K562 (cell line): Measurements from ENCODE around the gene RAP2C. TPM values are rescaled to one million over a fixed set of nuclear protein-coding genes. Genes with fewer than 3 reads are reported as not detected.

ENCODE experiments used
- ATF6 ChIP-seq: sonication (generic); formaldehyde crosslinking; IDR thresholded peaks from 2 replicates; pipeline ENCODE4 v1.4.0; 2020; ENCODE audit warnings: mild to moderate bottlenecking, missing genetic modification reagents
- BCLAF1 ChIP-seq, 2 experiments: fragments of 450-650 bp in 1 of 2; IDR thresholded peaks; 2 replicates each; pipeline ENCODE4 v1.6.1; 2011 to 2017; ENCODE audit warnings: low read depth in 2 of 2, antibody characterized with exemption in 1 of 2, borderline replicate concordance in 1 of 2, low read length in 1 of 2, mild to moderate bottlenecking in 1 of 2, mixed read lengths in 1 of 2; ENCODE audit not compliant: control insufficient read depth in 1 of 2
- DIDO1 ChIP-seq: fragments of 450-650 bp; IDR thresholded peaks from 2 replicates; pipeline ENCODE4 v1.6.1; 2016; ENCODE audit warnings: low read depth, missing biosample characterization, missing genetic modification characterization
- E2F3 ChIP-seq: fragments of 250-450 bp; sonication (Bioruptor Pico); IDR thresholded peaks from 2 replicates; pipeline ENCODE4 v1.4.0; 2020; ENCODE audit warnings: mild to moderate bottlenecking
- HSF4 ChIP-seq: fragments of 250-450 bp; sonication (Bioruptor Pico); IDR thresholded peaks from 2 replicates; pipeline ENCODE4 v2.1.2; 2022; ENCODE audit warnings: mild to moderate bottlenecking, moderate library complexity, borderline replicate concordance
- KLF1 ChIP-seq: fragments of 450-650 bp; IDR thresholded peaks from 2 replicates; pipeline ENCODE4 v1.6.1; 2016; ENCODE audit warnings: missing genetic modification characterization, missing compliant biosample characterization
- NRF1 ChIP-seq, 2 experiments: fragments of 450-650 bp; IDR thresholded peaks in 1 of 2; conservative IDR thresholded peaks in 1 of 2; 2 replicates each; pipeline ENCODE4 v1.6.1; 2014; ENCODE audit warnings: mild to moderate bottlenecking in 2 of 2
- PCBP1 ChIP-seq: fragments of 200-400 bp; formaldehyde crosslinking; IDR thresholded peaks from 2 replicates; pipeline ENCODE4 v1.6.1; 2018; ENCODE audit warnings: mild to moderate bottlenecking, low read depth, low read length; ENCODE audit not compliant: poor library complexity, severe bottlenecking
- PKNOX1 ChIP-seq: fragments of 450-650 bp; IDR thresholded peaks from 2 replicates; pipeline ENCODE4 v1.6.1; 2016
- PRDM10 ChIP-seq: fragments of 450-650 bp; IDR thresholded peaks from 2 replicates; pipeline ENCODE4 v1.6.1; 2018; ENCODE audit not compliant: partially characterized antibody
- ZBTB5 ChIP-seq: fragments of 450-650 bp; IDR thresholded peaks from 2 replicates; pipeline ENCODE4 v1.6.1; 2017; ENCODE audit warnings: antibody characterized with exemption
- ZC3H4 ChIP-seq: sonication (generic); formaldehyde crosslinking; IDR thresholded peaks from 2 replicates; pipeline ENCODE4 v1.9.0; 2021; ENCODE audit warnings: missing genetic modification reagents, borderline replicate concordance
- ZFP30 ChIP-seq: fragments of 250-450 bp; sonication (Bioruptor Pico); IDR thresholded peaks from 2 replicates; pipeline ENCODE4 v1.8.0; 2022; ENCODE audit warnings: moderate library complexity, mild to moderate bottlenecking, inconsistent platforms, borderline replicate concordance
- polyA plus RNA-seq, 8 experiments: library from polyadenylated mRNA; depleted of rRNA in 4 of 8; stranded (reverse) in 5 of 8; unstranded in 3 of 8; fragments of >200 nt; fragmentation: Nextera tagmentation in 2 of 8; fragmentation: Illumina TruSeq in 1 of 8; extraction: Ambion mirVana in 2 of 8; extraction: Trizol in 1 of 8; gene quantifications; 2 replicates each; pipeline versions ENCODE4 v1.2.1 to v1.2.3, GENCODE V29; 2011 to 2014; ENCODE audit warnings: inconsistent platforms in 1 of 8, missing spikeins in 1 of 8
- total RNA-seq, 7 experiments: library from RNA; depleted of rRNA in 6 of 7; stranded (reverse); fragments of >200 nt in 6 of 7; fragmentation: Illumina TruSeq in 2 of 7; extraction: Trizol in 2 of 7; gene quantifications; 2 replicates each; pipeline versions ENCODE4 v1.2.1 to v1.2.3, GENCODE V29; 2011 to 2021; ENCODE audit warnings: low replicate concordance in 1 of 7

The RAP2C gene
- total and polyA plus RNA-seq, 9 of the 15 experiments (the other 6 are each of a cell fraction or from before 2014, with no cell fraction given): 7.8 to 28.6 (median 18.6) TPM

- TF ChIP-seq BCLAF1 (IDR thresholded peaks at IDR 0.05; ENCODE audit: borderline replicate concordance in 1 of 2, control insufficient read depth in 1 of 2, low read depth in 2 of 2, low read length in 1 of 2) (no peak), DIDO1 (0 out of 2 replicates have a peak, but pooled peaks have one; percentile 23), ZFP30 (CRISPR knock-in tag) (no peak), PCBP1 (peak; percentile 87), PRDM10 (peak; percentile 97), PKNOX1 (no peak), NRF1 (conservative IDR thresholded peaks at IDR 0.05 in 1 of 2, IDR thresholded peaks at IDR 0.05 in 1 of 2) (peak; percentile 12 to 28; a peak in 2 of 4 replicates), KLF1 (tag) (no peak), ATF6 (no peak), E2F3 (no peak), ZBTB5 (peak; percentile 66; the same call in 1 of the 2 replicates), ZC3H4 (no peak), HSF4 (CRISPR knock-in tag) (no peak)
These were observed 1.8 kb downstream of the RAP2C start (continued) for GRCh38 chrX:132217203-132218073.
